Nephron progenitor cell (in vitro differentiated cells): Measurements from ENCODE around the gene FUS.
"Not testable (repeated sequence)": the region's sequence is repeated elsewhere in the genome, so short reads cannot be mapped to it uniquely, and the experiment has no call there.

ENCODE experiments used
- DNase-seq: peaks from one replicate; pipeline ENCODE4 v3.0.0; 2021
- H3K27ac Mint-ChIP-seq: 2 replicates; pipeline ENCODE4 v1.8.0; 2021; ENCODE audit warnings: mild to moderate bottlenecking, moderate library complexity, mixed read lengths
- H3K27me3 Mint-ChIP-seq: 2 replicates; pipeline ENCODE4 v1.8.0; 2021; ENCODE audit warnings: mild to moderate bottlenecking, low read depth, mixed read lengths; ENCODE audit not compliant: poor library complexity
- H3K36me3 Mint-ChIP-seq: 2 replicates; pipeline ENCODE4 v1.8.0; 2021; ENCODE audit warnings: low read depth, mixed read lengths
- H3K4me1 Mint-ChIP-seq: 2 replicates; pipeline ENCODE4 v1.8.0; 2021; ENCODE audit warnings: mixed read lengths
- H3K4me3 Mint-ChIP-seq: 2 replicates; pipeline ENCODE4 v1.8.0; 2021; ENCODE audit warnings: mild to moderate bottlenecking, moderate library complexity, mixed read lengths
- H3K9me3 Mint-ChIP-seq: 2 replicates; pipeline ENCODE4 v1.8.0; 2021; ENCODE audit warnings: mild to moderate bottlenecking, moderate library complexity, mixed read lengths
- TF ChIP-seq, protein P1 (sequence below): fragments of 200-600 bp; sonication (generic); IDR thresholded peaks from 2 replicates; pipeline ENCODE4 v1.5.0; 2021; ENCODE audit warnings: antibody characterized with exemption

FUS gene

DNA sequence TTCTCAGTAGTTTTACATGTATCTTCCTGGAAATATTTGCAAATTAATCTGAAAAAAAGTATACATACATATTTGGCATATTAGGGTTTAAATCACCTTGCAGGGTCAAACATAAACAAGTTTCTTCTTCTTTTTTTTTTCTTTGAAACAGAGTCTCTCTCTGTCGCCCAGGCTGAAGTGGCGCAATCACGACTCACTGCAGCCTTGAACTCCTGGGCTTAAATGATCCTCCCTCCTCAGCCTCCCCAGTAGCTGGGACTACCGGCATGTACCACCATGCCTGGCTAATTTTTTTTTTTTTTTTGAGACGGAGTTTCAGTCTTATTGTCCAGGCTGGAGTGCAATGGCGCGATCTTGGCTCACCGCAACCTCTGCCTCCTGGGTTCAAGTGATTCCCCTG, 12.6 kb upstream of the FUS start:
- Mint-ChIP-seq H3K27ac (no peak overlapping the region), H3K36me3 (no peaks in the 10 kb centered on the region), H3K27me3 (peaks cover 4% of the 10 kb centered on the region), H3K9me3 (no peaks in the 10 kb centered on the region), H3K4me1 (peaks cover 19% of the 10 kb centered on the region), H3K4me3 (no peak overlapping the region)
- DNase-seq: no peak
- TF ChIP-seq, protein P1, sequence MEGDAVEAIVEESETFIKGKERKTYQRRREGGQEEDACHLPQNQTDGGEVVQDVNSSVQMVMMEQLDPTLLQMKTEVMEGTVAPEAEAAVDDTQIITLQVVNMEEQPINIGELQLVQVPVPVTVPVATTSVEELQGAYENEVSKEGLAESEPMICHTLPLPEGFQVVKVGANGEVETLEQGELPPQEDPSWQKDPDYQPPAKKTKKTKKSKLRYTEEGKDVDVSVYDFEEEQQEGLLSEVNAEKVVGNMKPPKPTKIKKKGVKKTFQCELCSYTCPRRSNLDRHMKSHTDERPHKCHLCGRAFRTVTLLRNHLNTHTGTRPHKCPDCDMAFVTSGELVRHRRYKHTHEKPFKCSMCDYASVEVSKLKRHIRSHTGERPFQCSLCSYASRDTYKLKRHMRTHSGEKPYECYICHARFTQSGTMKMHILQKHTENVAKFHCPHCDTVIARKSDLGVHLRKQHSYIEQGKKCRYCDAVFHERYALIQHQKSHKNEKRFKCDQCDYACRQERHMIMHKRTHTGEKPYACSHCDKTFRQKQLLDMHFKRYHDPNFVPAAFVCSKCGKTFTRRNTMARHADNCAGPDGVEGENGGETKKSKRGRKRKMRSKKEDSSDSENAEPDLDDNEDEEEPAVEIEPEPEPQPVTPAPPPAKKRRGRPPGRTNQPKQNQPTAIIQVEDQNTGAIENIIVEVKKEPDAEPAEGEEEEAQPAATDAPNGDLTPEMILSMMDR: no peak

DNA sequence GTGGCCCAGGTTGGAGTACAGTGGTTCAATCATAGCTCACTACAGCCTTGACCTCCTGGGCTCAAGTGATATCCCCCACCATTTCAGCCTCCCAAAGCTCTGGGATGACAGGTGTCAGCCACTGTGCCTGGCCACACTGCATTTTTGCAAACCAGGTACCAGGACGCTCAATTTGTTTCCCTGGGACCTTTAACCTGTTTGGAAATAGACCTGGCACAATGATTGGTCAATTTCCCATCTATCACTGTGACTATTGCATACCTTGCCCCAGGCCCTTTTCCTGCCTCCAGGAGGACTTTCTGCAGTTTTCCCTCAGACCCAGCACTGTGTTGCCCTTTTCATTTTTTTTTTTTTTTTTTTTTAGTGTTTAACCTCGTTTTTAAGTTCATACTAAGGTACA, 11.1 kb upstream of the FUS start:
- H3K27me3 Mint-ChIP-seq: no peaks in the 10 kb centered on the region
- H3K4me1 Mint-ChIP-seq: peaks cover 24% of the 10 kb centered on the region
- no peaks in the 10 kb centered on the region for H3K36me3 Mint-ChIP-seq
- peak overlapping the region; percentile 77 for H3K27ac Mint-ChIP-seq
- H3K4me3 Mint-ChIP-seq: no peak overlapping the region
- DNase-seq: no peak
- TF ChIP-seq, protein P1: no peak
- no peaks in the 10 kb centered on the region for H3K9me3 Mint-ChIP-seq

DNA sequence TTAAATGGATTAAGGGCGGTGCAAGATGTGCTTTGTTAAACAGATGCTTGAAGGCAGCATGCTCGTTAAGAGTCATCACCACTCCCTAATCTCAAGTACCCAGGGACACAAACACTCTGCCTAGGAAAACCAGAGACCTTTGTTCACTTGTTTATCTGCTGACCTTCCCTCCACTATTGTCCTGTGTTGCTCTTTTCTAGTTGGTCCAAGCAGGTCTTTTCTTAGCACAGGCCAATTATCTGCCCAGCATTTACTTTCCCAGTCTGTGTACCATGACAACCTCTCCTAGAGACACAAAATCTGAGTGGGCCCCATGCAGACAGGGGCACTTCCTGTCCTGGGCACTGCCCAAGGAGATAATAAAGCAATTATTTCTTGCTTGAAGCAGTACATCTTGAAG, 9.9 kb upstream of the FUS start:
- H3K27me3 Mint-ChIP-seq: not testable (repeated sequence)

DNA sequence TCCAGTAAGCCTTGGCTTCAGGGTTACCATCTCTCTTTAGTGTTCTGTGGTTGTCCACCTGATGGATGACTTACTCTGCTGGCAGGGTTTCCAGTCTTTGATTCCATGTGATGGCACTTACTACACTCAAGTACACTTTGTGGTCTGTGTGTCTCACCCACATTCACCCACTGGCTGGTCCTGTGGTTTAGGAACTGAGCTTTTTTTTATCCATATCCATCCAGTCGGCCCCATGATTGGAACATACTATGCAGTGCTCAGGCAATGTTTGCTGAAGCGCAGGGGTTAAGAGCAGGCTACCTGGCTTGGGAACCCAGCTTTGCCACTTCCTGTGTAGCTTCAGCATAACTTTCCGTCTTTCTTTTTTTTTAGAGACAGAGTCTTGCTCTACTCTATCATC, 2.8 kb upstream of the FUS start:
- peak overlapping the region; percentile 78 for H3K27ac Mint-ChIP-seq
- no peaks in the 10 kb centered on the region for H3K27me3 Mint-ChIP-seq
- no peak overlapping the region for H3K4me3 Mint-ChIP-seq
- H3K4me1 Mint-ChIP-seq: peaks cover 36% of the 10 kb centered on the region
- H3K36me3 Mint-ChIP-seq: peaks cover 10% of the 10 kb centered on the region
- DNase-seq: no peak
- no peaks in the 10 kb centered on the region for H3K9me3 Mint-ChIP-seq
- TF ChIP-seq, protein P1: no peak

More for the DNA sequence above, 9.9 kb upstream of the FUS start:
- not testable (repeated sequence) for H3K36me3 Mint-ChIP-seq, H3K4me3 Mint-ChIP-seq, H3K27ac Mint-ChIP-seq, DNase-seq, H3K9me3 Mint-ChIP-seq
- H3K4me1 Mint-ChIP-seq: peaks cover 30% of the 10 kb centered on the region

DNA sequence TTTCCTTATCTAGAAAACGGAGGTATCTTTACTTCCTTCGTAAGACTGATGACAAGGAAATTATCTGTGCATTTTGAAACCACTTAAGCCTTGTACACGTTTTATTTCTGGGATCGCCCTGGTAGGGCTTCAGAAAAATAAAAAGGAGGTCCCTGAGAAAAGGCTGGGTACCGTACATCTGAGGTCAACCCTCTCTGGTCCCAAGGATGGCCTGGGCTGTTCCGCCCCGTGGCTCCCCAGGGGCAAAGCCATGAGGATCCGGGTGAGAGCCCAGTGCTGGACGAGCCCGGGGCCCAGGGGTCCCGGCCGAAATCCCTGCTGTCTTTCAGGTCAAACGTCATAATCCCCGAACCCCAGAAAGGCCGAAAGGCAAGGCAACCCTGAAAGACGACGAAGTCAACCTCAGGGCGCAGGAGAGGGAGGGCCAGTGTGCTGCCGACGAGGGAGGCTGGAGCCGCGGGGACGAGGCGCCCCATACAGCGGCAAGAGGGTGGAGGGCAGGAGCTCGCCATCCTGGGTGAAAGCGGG, 656 bp upstream of the FUS start:
- Mint-ChIP-seq H3K27me3 (no peaks in the 10 kb centered on the region), H3K36me3 (peaks cover 31% of the 10 kb centered on the region), H3K4me1 (peaks cover 51% of the 10 kb centered on the region), H3K4me3 (peak overlapping the region; percentile 99), H3K27ac (peak overlapping the region; percentile 96), H3K9me3 (no peaks in the 10 kb centered on the region)
- DNase-seq: no peak
- TF ChIP-seq, protein P1: no peak

DNA sequence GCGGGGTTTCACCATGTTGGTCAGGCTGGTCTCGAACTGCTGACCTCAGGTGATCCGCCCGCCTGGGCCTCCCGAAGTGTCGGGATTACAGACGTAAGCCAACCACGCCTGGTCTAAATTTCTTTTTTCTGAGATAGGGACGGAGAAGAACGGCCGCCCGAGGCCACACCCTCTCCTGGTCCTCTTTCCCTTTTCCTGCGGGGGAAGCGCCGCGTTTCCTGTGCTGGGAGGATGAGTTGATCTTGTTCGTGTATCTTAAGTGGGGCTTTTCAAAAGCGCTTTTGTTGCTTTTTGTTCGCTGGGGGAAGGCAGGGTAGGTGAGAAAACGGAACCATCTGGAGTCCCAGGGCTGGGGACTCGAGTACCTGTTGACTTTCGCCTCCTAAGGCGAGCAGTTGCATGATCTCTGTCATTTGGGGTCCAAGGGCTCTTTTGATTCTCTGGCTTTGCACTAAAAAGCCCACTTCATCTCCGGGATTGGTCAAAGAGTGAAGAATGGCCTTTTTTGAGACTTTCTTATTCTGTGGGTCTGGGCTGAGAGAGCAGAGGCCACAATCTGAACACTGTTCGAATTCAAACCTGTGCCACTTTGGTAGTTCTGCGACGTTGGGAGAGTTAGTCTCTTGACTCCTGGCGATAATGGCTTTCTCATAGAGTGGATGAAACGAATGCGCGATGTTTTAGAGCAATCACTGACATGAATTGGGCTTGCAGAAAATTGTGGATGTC, 1.3 kb downstream of the FUS start:
- peaks cover 60% of the 10 kb centered on the region for H3K4me1 Mint-ChIP-seq
- no peaks in the 10 kb centered on the region for H3K27me3 Mint-ChIP-seq
- peaks cover 50% of the 10 kb centered on the region for H3K36me3 Mint-ChIP-seq
- peak overlapping the region; percentile 99 for H3K4me3 Mint-ChIP-seq
- peak; percentile 37 for DNase-seq
- TF ChIP-seq, protein P1: no peak
- peak overlapping the region; percentile 98 for H3K27ac Mint-ChIP-seq
- no peaks in the 10 kb centered on the region for H3K9me3 Mint-ChIP-seq
